IMR-90 (cell line): ENCODE data around the gene EFCAB9. TPM values are rescaled to one million over a fixed set of nuclear protein-coding genes. Genes with fewer than 3 reads are reported as not detected.

Source experiments
- ATAC-seq: fragments of 200-7000 bp; cut with Tn5 transposase; 2 replicates; pipeline ENCODE4 v1.9.1; 2020; ENCODE audit warnings: low read depth, mild to moderate bottlenecking, moderate library complexity
- BruUV-seq: library from RNA; stranded (reverse); fragments of 400-500 nt; replicated peaks from 2 replicates; lab custom pipeline; 2021; lab: Mats Ljungman, UMichigan
- CTCF ChIA-PET: fragments of 300-600 bp; formaldehyde crosslinking; extraction: SDS; loops from one replicate; lab custom pipeline; 2021; ENCODE audit warnings: antibody characterized with exemption; lab: Yijun Ruan, JAX
- POLR2A ChIA-PET: fragments of 300-600 bp; sonication (Branson Sonifier 250); formaldehyde crosslinking; loops from one replicate; lab custom pipeline; 2022; ENCODE audit warnings: antibody characterized with exemption; ENCODE audit not compliant: unreplicated experiment; lab: Charles Lee
- DNase-seq: peaks from one replicate; pipeline ENCODE4 v3.0.0; 2013
- H2AFZ ChIP-seq: replicated peaks from 2 replicates; pipeline ENCODE3; 2013; ENCODE audit warnings: low read length, mild to moderate bottlenecking; ENCODE audit not compliant: poor library complexity
- H2AK5ac ChIP-seq: 2 replicates; pipeline ENCODE4 v1.6.1; 2013; ENCODE audit warnings: low read depth, low read length, inconsistent platforms
- H2AK9ac ChIP-seq: replicated peaks from 2 replicates; pipeline ENCODE3; 2013; ENCODE audit warnings: mild to moderate bottlenecking, low read depth, low read length, moderate library complexity; ENCODE audit not compliant: poor library complexity
- H2BK120ac ChIP-seq: 2 replicates; pipeline ENCODE4 v1.6.1; 2013; ENCODE audit warnings: low read depth, low read length, inconsistent platforms
- H2BK15ac ChIP-seq: 3 replicates; pipeline ENCODE4 v1.6.1; 2013; ENCODE audit warnings: low read depth, low read length, inconsistent platforms
- H2BK20ac ChIP-seq: 2 replicates; pipeline ENCODE4 v1.6.1; 2013; ENCODE audit warnings: low read depth, mild to moderate bottlenecking, inconsistent platforms, low read length, moderate library complexity
- H2BK5ac ChIP-seq: 2 replicates; pipeline ENCODE4 v1.6.1; 2013; ENCODE audit warnings: mild to moderate bottlenecking, low read depth, low read length, inconsistent platforms; ENCODE audit not compliant: poor library complexity, severe bottlenecking
- H3K14ac ChIP-seq: replicated peaks from 2 replicates; pipeline ENCODE4 v1.6.1; 2013; ENCODE audit warnings: low read depth, low read length, inconsistent platforms
- H3K18ac ChIP-seq: 2 replicates; pipeline ENCODE4 v1.6.1; 2013; ENCODE audit warnings: low read depth, low read length, control low read depth
- H3K23ac ChIP-seq: 2 replicates; pipeline ENCODE4 v1.6.1; 2013; ENCODE audit warnings: low read depth, low read length, inconsistent platforms
- H3K27ac ChIP-seq: 2 replicates; pipeline ENCODE4 v1.5.1; 2013; ENCODE audit warnings: mild to moderate bottlenecking, control low read depth, low read length; ENCODE audit not compliant: insufficient read depth
- H3K27me3 ChIP-seq: 2 replicates; pipeline ENCODE4 v1.6.1; 2013; ENCODE audit warnings: low read length; ENCODE audit not compliant: control insufficient read depth, insufficient read depth
- H3K36me3 ChIP-seq: 2 replicates; pipeline ENCODE4 v1.6.1; 2013; ENCODE audit warnings: low read length, mixed read lengths; ENCODE audit not compliant: control insufficient read depth, insufficient read depth
- H3K4ac ChIP-seq: 2 replicates; pipeline ENCODE4 v1.6.1; 2013; ENCODE audit warnings: low read depth, low read length, inconsistent platforms
- H3K4me1 ChIP-seq: 2 replicates; pipeline ENCODE4 v1.6.1; 2013; ENCODE audit warnings: low read length, mixed read lengths; ENCODE audit not compliant: control insufficient read depth, insufficient read depth
- H3K4me2 ChIP-seq: 2 replicates; pipeline ENCODE4 v1.6.1; 2013; ENCODE audit warnings: low read depth, mild to moderate bottlenecking, control low read depth, low read length, moderate library complexity
- H3K4me3 ChIP-seq: 2 replicates; pipeline ENCODE4 v1.5.1; 2013; ENCODE audit warnings: low read depth, mild to moderate bottlenecking, control low read depth, low read length, moderate library complexity; ENCODE audit not compliant: insufficient read depth
- H3K56ac ChIP-seq: 2 replicates; pipeline ENCODE4 v1.6.1; 2013; ENCODE audit warnings: low read length, inconsistent platforms; ENCODE audit not compliant: insufficient read depth; ENCODE audit errors: extremely low read depth
- H3K79me1 ChIP-seq, 2 experiments: 2 replicates each; pipeline ENCODE4 v1.6.1; 2013; ENCODE audit warnings: low read length in 2 of 2, inconsistent platforms in 1 of 2, low read depth in 1 of 2
- H3K9ac ChIP-seq: 2 replicates; pipeline ENCODE4 v1.6.1; 2013; ENCODE audit warnings: low read depth, low read length, control low read depth
- H3K9me1 ChIP-seq: 2 replicates; pipeline ENCODE4 v1.6.1; 2013; ENCODE audit warnings: low read length, inconsistent platforms; ENCODE audit not compliant: insufficient read depth
- H3K9me3 ChIP-seq: 2 replicates; pipeline ENCODE4 v1.6.1; 2013; ENCODE audit warnings: low read length; ENCODE audit not compliant: control insufficient read depth, insufficient read depth
- H4K20me1 ChIP-seq: 2 replicates; pipeline ENCODE4 v1.6.1; 2013; ENCODE audit warnings: low read length, inconsistent platforms; ENCODE audit not compliant: insufficient read depth
- H4K5ac ChIP-seq: 2 replicates; pipeline ENCODE4 v1.6.1; 2013; ENCODE audit warnings: mild to moderate bottlenecking, low read depth, low read length, control low read depth
- H4K8ac ChIP-seq, 2 experiments: 2 replicates each; pipeline ENCODE4 v1.6.1; 2013; ENCODE audit warnings: low read depth in 2 of 2, low read length in 2 of 2, control low read depth in 1 of 2, inconsistent platforms in 1 of 2
- H4K91ac ChIP-seq: 2 replicates; pipeline ENCODE4 v1.6.1; 2013; ENCODE audit warnings: low read depth, low read length, inconsistent platforms; ENCODE audit not compliant: insufficient read depth
- MAFK ChIP-seq: IDR thresholded peaks from 2 replicates; pipeline ENCODE4 v1.6.1; 2012; ENCODE audit warnings: low read depth, low read length, improper control_type of control experiment
- RCOR1 ChIP-seq: IDR thresholded peaks from 2 replicates; pipeline ENCODE4 v1.6.1; 2012; ENCODE audit warnings: mild to moderate bottlenecking, low read length, improper control_type of control experiment; ENCODE audit not compliant: insufficient replicate concordance
- WGBS, 2 experiments: methylation state at CpG; one replicate each; pipeline versions ENCODE4 v1.1.5 to v1.1.7; 2013; ENCODE audit warnings: missing lambda C conversion rate in 2 of 2; ENCODE audit not compliant: insufficient read length in 1 of 2; ENCODE audit errors: extremely low coverage in 2 of 2; 5-methylcytosine and 5-hydroxymethylcytosine counted together
- dilution Hi-C: fragments of 300-500 bp; cut with HindIII; formaldehyde crosslinking; loops from one replicate; pipeline ENCODE4 v1.14.3; 2018; ENCODE audit warnings: low sequenced_read_pairs; ENCODE audit not compliant: unreplicated experiment
- in situ Hi-C: fragments of 300-500 bp; cut with MboI; formaldehyde crosslinking; loops from 3 replicates; pipeline ENCODE4 v1.14.3; 2019; ENCODE audit warnings: low sequenced_read_pairs, inconsistent platforms, mixed read lengths
- intact Hi-C: fragments of 100-400 bp; cut with micrococcal nuclease; formaldehyde crosslinking; loops from 2 replicates; pipeline ENCODE4 v1.10.0; 2022
- polyA plus RNA-seq, 3 experiments: library from polyadenylated mRNA; depleted of rRNA; stranded (reverse); fragments of >200 nt; gene quantifications; 2 replicates each; pipeline ENCODE4 v1.2.3, GENCODE V29; 2012; ENCODE audit warnings: low replicate concordance in 1 of 3
- total RNA-seq: library from RNA; depleted of rRNA; stranded (reverse); fragments of >200 nt; gene quantifications from 2 replicates; pipeline ENCODE4 v1.2.3, GENCODE V29; 2012

Gene EFCAB9
- total and polyA plus RNA-seq, 2 of the 4 experiments (the other 2 are of a cell fraction) = not detected

- POLR2A ChIA-PET = interaction anchor here (0.6 kb wide), 1 partner anchor 10 kb away, joined by 3 read pairs; no protein-coding TSS in a partner anchor
- Histone ChIP-seq H3K9ac (no peak overlapping the region), H3K56ac (no peak overlapping the region), H2BK5ac (no peak overlapping the region), H3K9me1 (peaks cover 17% of the 10 kb centered on the region), H4K5ac (no peak overlapping the region), H4K8ac (no peak overlapping the region), H3K27ac (no peak overlapping the region), H4K91ac (no peak overlapping the region), H2AK9ac (no peak overlapping the region), H4K20me1 (peaks cover 17% of the 10 kb centered on the region), H2BK20ac (no peak overlapping the region), H2AFZ (no peak overlapping the region), H2BK120ac (no peak overlapping the region), H2AK5ac (no peak overlapping the region), H3K4me1 (peaks cover 12% of the 10 kb centered on the region), H3K4me3 (no peak overlapping the region), H3K79me1 (peaks cover 25 to 68% of the 10 kb centered on the region in 2 experiments), H2BK15ac (no peak overlapping the region), H3K18ac (no peak overlapping the region), H3K4me2 (no peak overlapping the region), H3K14ac (no peak overlapping the region), H3K9me3 (no peaks in the 10 kb centered on the region), H3K23ac (no peak overlapping the region), H3K36me3 (peaks cover 2% of the 10 kb centered on the region), H3K27me3 (no peaks in the 10 kb centered on the region), H3K4ac (no peak overlapping the region)
- in situ Hi-C loops (loop anchor here (25.0 kb wide), 1 partner anchor 772 kb away; the partner anchor contains the start of gene FGF18), dilution Hi-C loops (no loop called here), intact Hi-C loops (no loop called here)
- ATAC-seq (no peak), DNase-seq (no peak)
- CTCF ChIA-PET = interaction anchor here (1.0 kb wide), 1 partner anchor 80 kb away, joined by 3 read pairs; no protein-coding TSS in a partner anchor
- TF ChIP-seq MAFK (no peak), RCOR1 (no peak)
- BruUV-seq = no TSS peak
- WGBS, 2 experiments = no CpG with 5 or more reads among the region's 4 CpGs
These were observed 10.1 kb upstream of the EFCAB9 start for GRCh38 chr5:172183881-172184280.
